ENCODE data around the gene UGT2A3.
"Not testable (repeated sequence)": the region's sequence is repeated elsewhere in the genome, so short reads cannot be mapped to it uniquely, and the experiment has no call there.

Gene UGT2A3

DNA sequence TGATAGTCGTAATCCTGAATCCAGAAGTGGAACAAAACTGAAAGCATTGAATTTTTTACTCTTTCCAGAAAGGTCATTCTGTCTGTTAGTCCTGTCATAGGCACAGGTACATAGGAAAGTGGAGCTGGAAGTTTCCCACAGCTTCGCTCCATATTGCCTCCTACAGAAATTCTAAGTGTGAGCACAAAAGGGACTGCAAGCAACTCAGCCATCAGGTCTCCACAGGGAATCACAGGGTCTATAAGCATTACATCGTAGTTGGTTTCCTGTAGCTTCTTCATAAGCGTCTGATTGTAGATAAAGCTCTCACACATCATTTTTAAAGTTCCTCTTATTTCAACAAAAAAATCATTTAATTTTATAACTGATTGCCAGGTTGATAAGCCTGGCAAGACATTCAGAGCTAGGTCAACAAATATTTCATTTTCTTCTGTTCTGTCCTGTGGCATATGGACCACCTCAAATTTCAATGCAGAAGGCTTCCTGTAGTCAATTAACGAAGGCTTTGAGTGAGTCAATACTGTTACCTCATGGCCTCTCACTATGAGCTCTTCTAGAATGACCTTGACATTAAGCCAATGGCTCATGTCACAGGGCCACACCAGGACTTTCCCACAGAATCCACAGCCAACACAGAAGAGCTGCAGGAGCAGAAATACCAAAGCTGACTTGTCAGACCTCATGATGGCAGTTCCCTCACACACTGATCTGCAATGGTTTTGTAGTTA is at the start of gene UGT2A3:
TSS of gene UGT2A3 (minus strand) at position 727 of the 728 bp plus-strand sequence. CDS start at position 683, 44 bp downstream.
- DNase-seq: no peak

DNA sequence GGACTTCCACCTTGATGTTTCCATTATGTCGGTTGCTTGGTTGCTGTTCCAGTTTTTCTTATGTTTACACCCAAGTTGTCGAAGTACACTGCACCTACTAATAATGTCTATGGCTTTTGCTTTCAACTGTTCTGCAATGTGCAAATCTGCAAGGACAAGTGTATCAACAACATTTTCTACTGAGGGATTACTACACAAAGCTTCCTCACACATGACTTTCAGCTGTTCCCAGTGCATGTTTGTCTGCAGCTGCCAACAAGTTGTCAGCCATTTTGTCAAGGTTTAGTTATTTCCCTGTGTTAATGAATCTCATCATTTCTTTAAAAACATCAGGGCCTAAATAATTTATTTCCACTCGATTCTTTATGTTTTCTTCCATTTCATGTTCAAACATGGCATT is 45.4 kb upstream of the UGT2A3 start:
- DNase-seq: no peak

DNA sequence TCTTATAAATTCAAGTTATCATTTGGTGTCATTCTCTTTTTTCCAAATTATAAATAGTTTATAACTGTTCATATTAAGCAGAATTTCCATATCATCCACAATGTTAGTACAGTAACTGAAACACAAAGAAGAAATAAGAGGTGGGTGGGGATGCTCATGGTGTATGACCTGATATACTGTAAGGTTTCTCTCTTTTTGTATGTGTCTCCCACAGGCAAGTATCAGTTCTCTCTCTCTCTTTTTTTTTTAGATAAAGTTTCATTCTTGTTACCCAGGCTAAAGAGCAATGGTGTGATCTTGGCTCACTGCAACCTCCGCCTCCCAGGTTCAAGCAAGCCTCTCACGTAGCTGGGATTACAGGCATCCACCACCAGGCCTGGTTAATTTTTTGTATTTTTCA is 43.7 kb upstream of the UGT2A3 start:
- no peak for DNase-seq

DNA sequence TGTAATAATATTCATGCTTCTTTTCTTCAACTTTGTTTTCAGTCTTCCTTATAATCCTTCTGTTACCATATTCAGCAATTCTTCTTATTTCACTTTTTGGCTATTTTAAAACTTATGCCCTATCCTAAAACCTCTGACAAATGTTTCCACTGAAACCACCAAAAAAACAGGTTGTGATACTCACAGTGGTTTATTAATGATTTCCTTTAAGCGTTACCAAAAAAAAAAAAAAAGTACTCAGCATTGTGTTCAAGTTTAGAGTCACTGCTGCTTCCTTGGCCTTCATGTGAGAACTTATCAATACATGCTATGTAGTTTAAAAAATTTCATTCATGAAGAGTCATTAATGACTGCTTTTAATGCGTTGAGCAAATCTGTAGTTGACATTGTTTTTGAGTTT is 35.4 kb upstream of the UGT2A3 start:
- DNase-seq: no peak

DNA sequence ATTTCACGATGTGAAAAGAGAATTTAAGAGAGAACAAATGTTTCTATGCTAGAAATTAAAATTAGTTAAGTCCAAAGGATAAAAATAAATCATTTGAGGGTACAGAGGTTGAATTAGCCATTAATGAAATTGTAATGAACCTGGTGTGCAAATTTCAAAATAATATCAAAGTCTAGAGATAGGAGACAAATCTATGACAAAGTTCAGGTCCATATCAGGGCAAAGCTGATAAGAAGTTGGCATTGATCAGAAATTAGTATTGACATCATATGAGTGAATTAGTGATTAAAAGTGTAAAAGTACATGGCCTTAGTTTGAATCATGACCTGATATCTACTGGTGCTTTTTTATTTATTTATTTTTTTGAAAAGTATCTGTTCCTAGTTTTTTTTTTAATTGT is 33.8 kb upstream of the UGT2A3 start:
- DNase-seq: no peak

DNA sequence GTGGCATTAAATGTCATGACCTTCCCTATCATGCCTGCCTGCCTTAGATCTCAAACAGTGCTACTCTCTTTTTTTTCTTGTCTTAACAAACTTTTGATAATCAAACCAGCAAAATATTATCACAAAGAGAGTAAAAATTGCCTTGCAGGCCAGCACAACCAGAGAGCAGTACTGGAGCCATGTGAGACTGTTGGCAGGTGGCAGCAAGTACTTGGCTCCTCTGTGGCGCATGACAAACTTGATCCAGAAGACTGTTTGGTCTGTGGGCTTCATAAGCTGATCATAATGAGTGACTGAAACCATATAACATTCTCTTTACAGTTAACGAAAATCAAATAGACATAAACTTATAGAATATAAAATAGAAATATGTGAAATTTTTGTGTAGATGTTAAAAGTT is 33.3 kb upstream of the UGT2A3 start:
- no peak for DNase-seq

DNA sequence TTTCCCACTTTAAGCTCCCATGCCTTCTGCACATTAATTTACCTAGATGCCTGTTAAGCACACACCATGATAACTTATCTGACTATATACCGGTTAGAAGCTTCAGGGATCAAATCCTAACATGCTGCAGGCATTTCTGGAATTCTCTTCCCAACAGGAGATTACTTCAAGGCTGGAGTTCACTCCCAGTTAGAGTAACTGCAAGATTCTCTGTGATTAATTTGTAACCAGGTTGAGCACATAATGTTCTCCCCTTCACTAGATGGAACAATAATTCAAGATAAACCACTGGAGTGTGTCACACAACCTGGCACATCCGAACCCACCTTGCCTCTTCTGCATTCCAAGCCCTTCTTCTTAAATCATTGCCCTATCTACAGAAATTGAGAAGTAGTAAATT is 11.8 kb upstream of the UGT2A3 start:
- no peak for DNase-seq

DNA sequence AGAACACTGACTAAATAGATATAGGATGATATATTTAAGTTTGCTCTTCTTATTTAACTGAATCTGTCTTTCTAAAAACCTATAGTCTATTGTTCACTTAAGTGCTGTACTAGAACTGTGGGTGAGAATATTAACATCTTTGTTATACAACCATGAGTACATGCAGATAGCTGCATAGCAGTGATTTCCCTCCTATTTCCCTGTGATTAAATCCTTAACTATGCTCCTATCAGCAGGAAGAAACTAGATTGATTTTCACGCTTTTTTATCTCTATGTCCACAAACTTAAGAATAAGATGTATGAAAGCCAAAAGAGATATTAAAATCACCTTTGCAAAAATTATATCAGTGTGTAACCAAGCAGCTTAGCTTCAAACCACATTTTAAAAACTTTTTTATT is 11.3 kb upstream of the UGT2A3 start:
- DNase-seq: no peak

DNA sequence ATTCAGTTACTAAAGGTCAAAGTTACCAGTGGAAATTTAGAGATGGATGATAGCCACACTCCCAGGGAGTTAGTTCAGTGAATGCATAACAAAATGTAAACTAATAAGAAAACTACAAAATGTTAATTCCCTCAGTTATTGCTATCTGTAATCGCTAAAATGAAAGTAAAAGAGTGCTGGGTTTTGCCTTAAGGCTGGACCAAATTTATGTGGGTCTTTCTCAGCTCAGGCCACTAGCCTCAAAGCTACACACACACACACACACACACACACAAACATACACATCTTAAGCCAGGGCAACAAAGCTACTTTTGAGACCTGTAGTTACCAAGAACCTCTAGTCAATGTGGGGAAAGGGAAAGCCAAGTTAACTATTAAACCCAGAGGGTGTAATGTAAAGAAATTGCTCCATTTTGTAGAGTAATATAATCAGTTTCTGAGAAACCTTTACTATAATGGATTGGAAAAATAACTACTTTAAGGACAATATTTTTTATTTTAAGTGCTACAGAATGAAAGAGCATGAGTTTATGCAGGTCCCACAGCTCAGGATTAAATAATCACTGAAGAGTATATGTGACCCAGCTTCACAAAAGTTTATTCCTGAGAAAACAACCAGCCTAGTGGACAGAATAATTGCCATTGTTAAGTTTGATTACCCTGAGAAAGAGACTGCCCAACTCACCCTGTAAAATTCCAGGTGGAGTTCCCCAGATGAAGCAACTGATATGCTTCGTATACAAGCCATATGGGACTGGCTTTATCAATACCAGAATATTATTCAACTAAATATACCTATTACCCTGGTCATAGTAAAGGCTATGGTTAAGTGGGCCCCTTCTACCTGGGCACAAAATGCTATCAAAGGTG is 8.9 kb upstream of the UGT2A3 start:
- DNase-seq: no peak

DNA sequence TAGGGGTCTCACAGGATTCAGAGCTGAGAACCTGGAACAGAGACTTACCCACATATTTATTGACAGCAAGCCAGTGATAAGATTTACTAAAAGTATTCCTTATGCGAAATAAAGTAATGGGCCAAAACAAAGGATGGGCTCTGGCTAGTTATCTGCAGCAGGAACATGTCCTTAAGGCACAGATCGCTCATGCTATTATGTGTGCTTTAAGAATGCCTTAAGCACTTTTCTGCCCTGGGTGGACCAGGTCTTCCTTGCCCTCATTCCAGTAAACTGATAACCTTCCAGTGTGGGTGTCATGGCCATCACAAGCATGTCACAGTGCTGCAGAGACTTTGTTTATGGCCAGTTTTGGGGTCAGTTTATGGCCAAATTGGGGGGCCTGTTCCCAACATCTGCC is 7.5 kb upstream of the UGT2A3 start:
- DNase-seq: not testable (repeated sequence)

DNA sequence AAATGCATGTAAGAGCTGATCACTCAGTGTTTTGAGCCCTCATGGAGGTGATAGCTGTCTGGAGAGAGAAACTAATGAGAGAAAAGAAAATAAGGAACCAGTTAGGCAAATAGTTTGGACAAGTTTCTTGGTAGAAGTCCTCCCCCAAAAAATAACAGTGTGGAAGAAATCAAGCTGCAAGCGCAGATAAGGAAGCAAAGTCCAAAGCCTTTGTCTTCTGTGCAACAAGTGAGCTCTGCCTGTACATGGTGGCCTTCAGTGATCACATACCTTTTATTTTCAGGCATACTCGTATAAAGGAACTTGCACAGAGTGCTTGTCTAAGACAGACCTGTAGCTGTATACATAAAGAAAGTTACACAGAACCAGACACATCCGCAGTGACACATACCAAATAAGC is 2.5 kb upstream of the UGT2A3 start:
- no peak for DNase-seq

DNA sequence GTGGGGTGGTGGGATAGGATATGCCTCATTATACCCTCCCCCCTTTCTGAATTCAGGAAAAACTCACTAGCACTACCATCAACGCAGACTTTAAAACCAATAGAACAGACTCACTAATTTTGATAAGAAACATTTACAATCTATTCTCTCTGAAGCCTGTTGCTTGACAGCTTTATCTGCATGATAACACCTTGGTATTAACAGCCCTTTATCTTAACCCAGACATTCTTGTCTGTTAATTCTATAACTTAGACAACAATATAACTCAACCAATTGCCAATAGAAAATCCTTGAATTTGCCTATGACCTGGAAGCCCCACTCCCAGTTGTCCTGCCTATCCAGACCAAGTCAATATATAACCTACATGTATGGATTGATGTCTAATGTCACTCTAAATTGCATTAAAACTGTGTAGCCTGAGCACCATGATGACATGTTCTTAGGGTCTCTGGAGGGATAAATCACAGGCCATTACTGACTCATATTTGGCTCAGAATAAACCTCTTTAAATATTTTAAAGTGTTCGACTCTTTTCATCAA is 1.5 kb upstream of the UGT2A3 start:
- DNase-seq: no peak

DNA sequence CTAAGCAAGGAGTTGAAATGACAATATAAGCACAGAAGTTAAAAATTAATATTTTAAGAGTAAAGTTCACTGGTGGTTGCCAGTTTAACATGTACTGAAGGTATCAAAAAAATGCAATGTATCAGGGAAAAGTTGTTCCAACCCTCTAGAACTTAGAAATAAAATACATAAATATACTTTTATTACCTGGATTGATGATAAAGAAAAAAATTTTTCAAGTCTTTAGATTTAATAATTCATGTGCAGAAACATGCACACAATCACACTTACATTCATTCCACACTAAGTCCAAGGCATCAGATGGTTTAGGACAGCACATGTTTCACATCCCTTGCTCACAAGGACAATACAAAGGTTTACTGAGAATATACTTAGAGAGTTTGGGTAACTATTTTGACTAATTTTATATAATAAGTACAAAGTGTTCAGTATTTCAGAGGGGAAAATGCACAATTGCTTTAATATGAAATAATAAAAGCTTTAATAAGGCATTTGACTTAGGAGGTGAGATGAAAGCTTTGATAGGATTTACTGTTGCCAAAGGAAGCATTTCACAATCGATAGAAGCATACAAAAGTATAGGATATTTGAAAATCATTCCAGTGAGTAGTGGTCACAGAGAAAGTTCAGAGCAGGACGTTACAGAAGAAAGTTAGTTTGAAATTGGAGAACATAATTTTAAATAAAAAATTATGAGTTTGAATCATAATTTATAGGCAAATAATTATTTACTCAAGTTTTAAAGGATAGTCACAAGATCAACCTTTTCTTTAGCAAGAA is 392 bp upstream of the UGT2A3 start:
- no peak for DNase-seq

DNA sequence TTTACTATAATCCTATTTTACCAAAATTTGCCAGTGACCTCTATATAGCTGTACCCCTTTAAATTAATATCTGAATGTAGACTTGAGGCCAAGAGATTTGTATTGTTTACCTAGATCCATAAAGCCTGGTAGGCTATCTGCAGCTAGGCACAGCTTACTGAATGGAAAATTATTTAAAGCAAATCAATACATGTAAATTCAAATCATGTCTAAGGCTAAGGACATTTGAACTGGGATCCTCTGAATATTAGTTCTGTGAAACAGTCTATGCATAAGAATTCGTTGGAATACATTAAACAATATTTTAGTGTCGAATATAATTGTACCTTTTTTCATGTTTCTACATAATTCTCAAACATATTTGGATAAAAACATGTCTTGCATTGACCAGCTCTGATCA is 1.6 kb downstream of the UGT2A3 start:
- no peak for DNase-seq

DNA sequence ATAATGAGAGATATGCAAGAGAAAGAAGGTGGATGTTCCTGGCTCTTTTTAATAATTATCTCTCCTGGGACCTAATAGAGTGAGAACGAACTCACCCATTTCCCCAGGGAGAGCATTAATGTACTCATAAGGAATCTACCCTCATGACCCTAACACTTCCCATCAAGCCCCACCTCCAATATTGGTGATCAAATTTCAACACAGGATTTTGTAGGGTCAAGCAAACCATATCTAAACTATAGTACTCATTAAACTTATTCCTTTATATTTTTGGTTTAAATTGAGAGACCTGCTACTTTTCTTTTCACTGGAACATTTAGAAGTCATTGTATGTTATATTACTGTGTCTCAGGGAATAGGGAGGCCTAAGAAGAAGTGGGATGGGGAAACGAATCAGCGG is 2.6 kb downstream of the UGT2A3 start:
- DNase-seq: no peak

DNA sequence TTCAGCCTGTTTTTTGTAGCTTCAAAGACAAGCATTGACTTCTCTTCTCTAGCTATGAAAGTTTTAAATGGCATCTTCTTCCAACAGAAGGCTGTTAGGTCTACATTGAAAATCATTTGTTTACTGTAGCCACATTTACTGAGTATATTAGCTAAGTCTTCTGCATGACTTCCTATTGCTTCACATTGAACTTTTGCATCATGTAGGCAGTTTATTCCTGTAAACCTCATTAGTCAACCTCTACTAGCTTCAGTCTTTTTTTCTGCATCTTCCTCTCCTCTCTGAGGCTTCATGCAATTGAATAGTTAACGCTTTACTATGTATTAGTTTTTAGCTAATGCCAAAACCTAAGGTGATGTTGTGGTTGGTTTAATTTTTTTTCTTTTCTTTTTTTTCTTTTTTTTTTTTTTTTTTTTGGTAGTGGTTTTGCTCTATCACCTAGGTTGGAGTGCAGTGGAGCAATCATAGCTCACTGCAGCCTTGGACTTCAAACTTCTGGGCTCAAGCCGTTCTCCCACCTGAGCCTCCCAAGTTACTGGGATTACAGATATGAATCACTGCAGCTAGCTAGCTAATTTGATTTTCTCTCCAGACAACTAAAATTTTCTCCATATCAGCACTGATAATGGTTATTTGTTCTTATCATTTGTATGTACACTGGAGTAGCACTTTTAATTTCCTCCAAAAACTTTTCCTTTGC is 3.4 kb downstream of the UGT2A3 start:
- DNase-seq: no peak

DNA sequence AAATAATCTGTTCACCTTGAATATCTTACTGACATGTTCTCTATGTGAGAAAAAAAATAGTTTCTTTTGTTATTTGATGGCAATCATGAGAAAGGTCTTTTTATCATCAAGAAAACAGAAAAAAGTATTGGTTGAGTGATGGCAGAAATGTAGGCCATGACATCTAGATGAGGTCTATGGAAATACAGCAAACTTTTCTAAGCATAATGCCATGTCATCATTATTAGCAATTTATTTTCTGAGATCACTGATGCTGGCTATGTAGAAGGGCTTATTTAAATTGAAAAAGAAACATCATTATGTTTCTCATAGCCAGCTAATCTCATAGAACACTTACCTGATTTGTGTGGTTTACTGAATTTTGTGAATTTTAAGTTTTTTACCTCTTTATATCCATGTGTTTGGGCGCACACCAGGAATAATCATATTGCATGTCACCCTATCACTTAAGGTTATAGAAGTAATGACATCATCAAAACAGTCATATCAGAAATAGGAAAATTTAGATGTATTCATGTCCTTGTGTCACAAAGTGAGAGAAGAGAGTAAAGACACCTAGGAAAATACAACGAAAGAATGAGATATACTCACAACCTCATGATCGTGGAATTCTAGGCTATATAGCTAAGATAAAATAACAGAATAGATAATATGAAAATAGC is 22.4 kb downstream of the UGT2A3 start:
- no peak for DNase-seq

DNA sequence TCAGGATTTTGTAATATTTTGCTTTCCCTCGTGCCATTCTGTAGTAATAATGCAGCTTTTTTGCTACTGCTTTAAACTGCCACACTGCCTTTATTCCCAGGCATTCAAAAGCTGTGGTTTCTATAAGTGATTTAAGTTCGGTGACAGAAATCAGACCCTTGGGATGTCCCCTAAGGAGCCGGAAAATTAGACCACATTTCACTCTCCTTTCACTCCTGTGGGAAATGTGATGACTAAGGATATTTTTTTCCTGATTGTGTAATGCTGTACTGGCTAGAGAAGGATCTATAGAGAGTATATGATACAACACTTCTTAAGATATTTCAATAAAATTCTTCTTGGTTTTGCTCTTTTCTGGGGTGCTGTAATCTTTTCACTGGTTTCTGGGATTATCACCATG is 24.4 kb downstream of the UGT2A3 start:
- no peak for DNase-seq

DNA sequence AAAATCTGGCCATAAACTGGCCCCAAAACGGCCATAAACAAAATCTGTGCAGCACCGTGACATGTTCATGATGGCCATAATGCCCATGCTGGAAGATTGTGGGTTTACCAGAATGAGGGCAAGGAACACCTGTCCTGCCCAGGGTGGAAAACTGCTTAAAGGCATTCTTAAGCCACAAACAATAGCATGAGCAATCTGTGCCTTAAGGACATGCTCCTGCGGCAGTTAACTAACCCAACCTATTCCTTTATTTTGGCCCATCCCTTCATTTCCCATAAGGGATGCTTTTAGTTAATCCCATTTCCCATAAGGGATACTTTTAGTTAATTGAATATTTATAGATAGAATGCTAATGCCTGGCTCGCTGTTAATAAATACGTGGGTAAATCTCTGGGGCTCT is 29.4 kb downstream of the UGT2A3 start:
- not testable (repeated sequence) for DNase-seq

DNA sequence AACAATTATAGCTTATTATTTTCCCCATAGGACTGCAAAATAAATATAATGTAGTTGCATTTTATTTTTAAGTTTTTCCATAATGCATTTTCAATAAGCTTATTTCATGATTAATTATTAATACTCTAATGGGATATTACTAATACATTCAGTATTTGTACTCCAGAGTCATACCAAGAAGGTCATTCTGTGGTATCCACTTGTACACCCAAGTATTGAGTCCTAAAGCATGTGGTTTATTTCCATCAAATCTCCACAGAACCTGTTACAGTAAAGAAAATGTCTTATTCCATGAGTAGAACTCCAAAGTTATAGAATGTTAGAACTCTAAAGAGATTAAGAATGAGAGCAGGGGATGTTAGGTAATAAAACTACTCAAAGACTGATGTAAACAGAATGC is 30.6 kb downstream of the UGT2A3 start:
- no peak for DNase-seq

DNA sequence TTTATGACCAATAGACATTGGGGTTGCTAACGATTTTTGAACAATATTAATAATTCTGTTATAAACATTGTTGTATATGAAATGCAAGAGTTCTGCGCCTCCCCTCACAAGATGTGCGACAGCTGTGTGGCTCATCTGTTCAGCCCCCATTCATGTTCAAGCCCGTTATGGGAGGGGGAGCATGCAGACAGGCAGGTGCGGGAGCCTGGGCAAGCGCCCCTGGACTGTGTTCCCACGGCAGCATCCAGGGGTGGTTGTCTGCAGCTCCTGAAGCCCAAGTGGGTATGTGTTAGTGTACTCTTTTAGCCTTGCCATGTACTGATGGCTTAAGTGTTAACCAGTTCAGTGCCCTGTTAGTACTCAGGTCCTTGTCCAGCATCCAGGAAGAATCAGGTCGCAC is 34.6 kb downstream of the UGT2A3 start:
- DNase-seq: no peak

DNA sequence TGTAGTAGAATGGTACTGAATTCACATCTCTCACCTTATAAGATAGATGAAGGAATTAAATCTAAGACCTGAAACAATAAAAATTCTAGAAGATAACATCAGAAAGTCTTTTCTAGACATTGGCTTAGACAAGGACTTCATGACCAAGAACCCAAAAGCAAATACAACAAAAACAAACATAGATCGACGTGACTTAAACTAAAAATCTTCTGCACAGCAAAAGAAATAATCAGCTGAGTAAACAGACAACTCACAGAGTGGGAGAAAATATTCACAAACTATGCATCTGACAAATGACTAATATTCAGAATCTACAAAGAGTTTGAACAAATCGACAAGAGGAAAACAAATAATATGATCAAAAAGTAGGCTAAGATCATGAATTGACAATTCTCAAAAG is 38.8 kb downstream of the UGT2A3 start:
- no peak for DNase-seq
